GM19351 (cell line): Measurements from ENCODE around the gene NGEF.
"Not testable (repeated sequence)": the region's sequence is repeated elsewhere in the genome, so short reads cannot be mapped to it uniquely, and the experiment has no call there.

Source experiments
- ATAC-seq: cut with Tn5 transposase; IDR thresholded peaks from one replicate; pipeline ENCODE4 v1.9.1; 2021; ENCODE audit warnings: mild to moderate bottlenecking, moderate library complexity; ENCODE audit not compliant: unreplicated experiment

The NGEF gene

GRCh38 chr2:232854082-232854481, 159.0 kb downstream of the NGEF start:
- no peak for ATAC-seq

DNA sequence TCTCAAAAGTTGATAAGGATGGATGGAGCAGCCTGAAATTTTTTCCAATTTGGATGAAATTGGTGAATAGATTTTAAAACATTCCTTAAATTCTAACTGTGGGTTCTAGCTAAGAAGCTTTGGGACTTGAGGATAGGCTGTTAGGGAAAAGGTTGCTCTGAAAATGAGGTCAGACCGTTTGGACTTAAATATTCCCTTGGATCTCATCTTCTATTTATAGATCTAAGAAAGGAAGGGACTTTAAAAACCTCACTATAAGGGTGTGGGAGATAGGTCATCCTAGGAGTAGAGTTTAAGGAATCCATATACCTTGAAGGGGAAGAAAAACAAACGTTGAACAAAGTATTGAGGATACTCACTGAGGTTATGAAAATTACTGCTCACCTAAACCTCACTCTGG, 160.4 kb downstream of the NGEF start:
- no peak for ATAC-seq

GRCh38 chr2:232852081-232852480, 161.0 kb downstream of the NGEF start:
- ATAC-seq: not testable (repeated sequence)

DNA sequence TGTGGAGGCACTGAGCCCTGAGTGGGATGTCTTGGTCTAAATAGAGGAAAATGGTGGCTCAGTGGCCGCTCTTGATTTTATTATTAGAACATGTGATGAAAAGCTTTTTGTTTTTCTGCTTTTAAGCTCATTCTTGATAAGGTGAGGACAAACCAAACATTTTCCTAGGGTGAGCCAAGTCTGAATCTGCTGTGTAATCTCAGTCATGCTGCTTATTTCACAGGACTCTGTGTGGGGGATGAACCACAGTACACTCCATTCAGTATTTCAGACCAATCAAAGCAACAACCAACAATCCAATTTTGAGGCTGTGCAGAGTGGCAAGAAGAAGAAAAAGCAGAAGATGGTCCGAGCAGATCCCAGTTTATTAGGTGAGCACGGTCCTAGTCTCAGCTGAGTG, 163.0 kb downstream of the NGEF start:
- ATAC-seq: no peak

DNA sequence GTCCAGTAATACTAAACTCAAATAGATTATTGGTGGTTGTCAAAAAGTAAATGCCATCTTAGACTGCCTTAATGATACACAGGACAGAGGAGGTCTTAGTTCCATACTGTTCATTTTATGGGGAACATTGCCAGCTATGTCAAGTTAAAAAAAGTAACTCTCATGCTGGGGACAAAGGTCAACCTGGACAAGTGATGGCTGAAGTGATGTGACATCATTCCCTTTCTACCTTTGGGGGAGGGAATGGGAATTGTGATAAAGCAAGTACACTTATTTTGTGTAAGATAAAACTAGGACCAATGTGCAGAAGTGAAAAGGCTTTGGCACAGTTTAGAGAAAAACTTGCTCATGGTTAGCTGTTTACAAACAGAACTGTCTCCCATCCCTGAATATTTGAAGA, 167.0 kb downstream of the NGEF start:
- ATAC-seq: no peak

DNA sequence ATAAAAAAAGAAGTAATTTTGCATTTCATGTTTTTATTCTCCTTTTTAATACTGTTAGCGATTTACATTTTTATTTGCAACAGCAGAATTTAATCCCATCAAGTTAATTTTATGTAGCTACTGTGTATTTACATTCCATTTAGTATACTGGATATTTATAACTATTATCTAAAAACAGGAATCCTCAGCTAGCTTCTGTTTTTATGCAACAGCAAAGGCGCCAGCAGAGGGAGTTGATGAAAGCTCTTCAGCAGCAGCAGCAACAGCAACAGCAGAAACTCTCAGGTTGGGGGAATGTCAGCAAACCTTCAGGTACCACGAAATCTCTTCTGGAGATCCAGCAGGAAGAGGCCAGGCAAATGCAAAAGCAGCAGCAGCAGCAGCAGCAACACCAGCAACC, 169.2 kb downstream of the NGEF start:
- no peak for ATAC-seq

DNA sequence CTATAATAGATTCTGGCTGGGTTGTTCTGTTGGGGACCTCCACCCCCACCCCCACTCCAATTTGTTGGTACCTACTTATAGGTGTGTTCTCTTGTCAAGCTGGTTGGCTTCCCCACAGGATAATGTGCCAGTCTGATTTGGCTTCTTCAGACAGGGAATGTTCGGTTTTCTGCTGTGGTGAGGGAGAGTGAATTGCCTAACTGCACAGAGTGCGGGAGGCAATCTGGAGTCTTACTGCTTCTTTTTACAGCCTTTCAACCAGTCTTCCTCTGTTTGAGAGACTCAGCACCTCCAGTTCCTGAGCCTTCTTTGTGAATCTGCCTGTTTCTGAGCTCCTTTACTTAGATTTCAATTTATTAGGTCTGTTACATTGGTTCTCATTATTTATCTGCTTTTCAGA, 170.4 kb downstream of the NGEF start:
- no peak for ATAC-seq

GRCh38 chr2:232839411-232840079, 173.5 kb downstream of the NGEF start:
- no peak for ATAC-seq

- peak; percentile 79 for ATAC-seq
These were observed 174.6 kb downstream of the NGEF start for GRCh38 chr2:232838406-232838874.

GRCh38 chr2:232836934-232837333, 176.1 kb downstream of the NGEF start:
- ATAC-seq: no peak

DNA sequence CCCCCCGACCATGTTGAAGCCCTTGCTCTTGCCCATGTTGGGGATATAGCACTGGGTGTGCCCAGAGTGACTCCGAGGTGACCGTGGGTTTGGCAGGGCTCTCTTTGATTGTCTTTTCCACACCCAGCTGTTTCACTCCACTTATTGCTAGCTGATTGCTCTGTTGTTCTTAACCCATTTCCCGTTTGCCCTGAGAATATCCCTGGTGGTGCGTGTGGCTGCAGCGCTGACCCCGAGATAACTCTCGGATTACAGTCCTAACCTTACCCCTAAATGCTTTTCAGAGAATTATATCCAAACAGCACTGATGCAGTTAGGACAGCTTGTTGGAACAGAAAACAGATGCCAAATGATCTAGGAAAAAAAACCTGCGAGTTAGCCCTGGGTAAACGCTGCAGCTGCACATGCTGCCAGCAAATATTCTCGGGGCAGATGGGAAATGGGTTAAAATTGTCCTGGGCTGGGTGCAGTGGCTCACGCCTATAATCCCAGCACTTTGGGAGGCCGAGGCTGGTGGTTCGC, 177.3 kb downstream of the NGEF start:
- no peak for ATAC-seq

DNA sequence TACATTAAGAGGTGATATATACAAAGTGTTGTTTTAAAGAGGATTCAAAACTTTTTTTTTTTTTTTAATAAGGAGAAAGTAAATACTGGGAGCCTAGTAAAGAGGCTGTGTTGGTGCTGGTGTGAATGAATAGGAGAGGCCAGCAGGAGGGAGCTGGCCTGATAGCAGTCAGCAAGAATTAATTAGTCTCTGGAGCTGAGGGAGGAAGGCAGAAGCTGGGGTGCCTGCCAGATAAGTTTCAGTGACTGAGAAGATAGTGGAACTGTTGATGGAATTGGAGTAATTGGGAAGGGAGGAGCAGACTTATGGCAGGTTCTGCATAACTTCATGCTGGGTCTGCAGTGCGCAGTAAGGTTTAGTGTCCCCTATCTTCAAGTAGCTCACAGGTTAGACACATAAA, 179.2 kb downstream of the NGEF start:
- no peak for ATAC-seq

DNA sequence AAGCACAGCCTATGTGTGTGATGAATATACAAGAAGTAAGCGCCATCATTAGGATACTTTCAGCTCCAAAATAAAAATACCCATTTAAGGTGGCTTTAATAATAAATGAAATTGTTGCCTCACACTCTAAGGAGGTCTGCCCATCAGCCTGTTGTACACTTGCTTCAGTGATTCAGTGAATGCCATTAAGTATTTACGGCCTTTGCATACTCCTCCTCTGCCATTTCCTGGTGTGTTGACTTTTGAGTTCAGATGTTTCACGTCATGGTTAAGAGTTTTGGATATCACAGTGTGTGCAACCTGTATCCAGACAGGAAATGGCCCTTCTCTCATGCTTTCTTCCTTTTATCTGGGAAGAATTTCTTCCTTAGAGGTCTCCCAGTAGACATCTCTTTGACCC, 181.6 kb downstream of the NGEF start:
- ATAC-seq: no peak

GRCh38 chr2:232829988-232830387, 183.1 kb downstream of the NGEF start:
- ATAC-seq: no peak
